ENCODE results near the gene DIRAS2. TPM values are rescaled to one million over a fixed set of nuclear protein-coding genes. Genes with fewer than 3 reads are reported as not detected.

DIRAS2 gene
- total RNA-seq, 4 donors from 2014 or later = 0.35 to 2.2 (median 1.1) TPM; not detected in 1

DNA sequence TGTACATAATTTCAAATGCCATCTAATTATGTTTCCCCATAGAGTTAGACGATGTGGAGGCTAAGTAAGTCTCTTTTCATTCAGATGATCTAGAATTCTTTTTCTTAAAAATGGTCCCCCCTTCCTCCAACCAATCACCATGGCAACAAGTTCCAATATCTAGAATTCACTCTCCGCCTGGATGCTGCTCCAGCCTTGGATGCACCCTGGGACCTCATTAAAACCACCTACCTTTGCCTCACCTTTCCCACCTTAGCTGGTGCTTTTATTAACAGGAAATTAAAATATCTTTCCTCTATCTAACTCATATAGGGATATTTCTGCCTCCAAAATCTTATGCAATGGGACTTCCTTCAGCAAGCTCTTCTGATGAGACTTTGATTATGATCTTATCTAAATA is 49.0 kb downstream of the DIRAS2 start:
- H3K4me3 ChIP-seq = no peak overlapping the region
- H3K27me3 ChIP-seq = no peaks in the 10 kb centered on the region
- TF ChIP-seq POLR2A (IDR thresholded peaks at IDR 0.05) (no peak), CTCF (IDR thresholded peaks at IDR 0.05) (no peak)
- H3K36me3 ChIP-seq = no peaks in the 10 kb centered on the region
- no peak overlapping the region for H3K27ac ChIP-seq
- no peaks in the 10 kb centered on the region for H3K9me3 ChIP-seq
- H3K4me1 ChIP-seq = no peaks in the 10 kb centered on the region
- no peak for DNase-seq

- no peaks in the 10 kb centered on the region for H3K27me3 ChIP-seq
- H3K27ac ChIP-seq = no peak overlapping the region
- H3K36me3 ChIP-seq = no peaks in the 10 kb centered on the region
- DNase-seq = no peak
- TF ChIP-seq CTCF (IDR thresholded peaks at IDR 0.05) = no peak
- TF ChIP-seq POLR2A (IDR thresholded peaks at IDR 0.05) = no peak
- H3K4me3 ChIP-seq = no peak overlapping the region
- no peaks in the 10 kb centered on the region for H3K9me3 ChIP-seq
- no peaks in the 10 kb centered on the region for H3K4me1 ChIP-seq
Observed at GRCh38 chr9:90580576-90580975, 62.0 kb downstream of the DIRAS2 start.

GRCh38 chr9:90579181-90579580 is 63.4 kb downstream of the DIRAS2 start:
- H3K36me3 ChIP-seq = no peaks in the 10 kb centered on the region
- no peaks in the 10 kb centered on the region for H3K27me3 ChIP-seq
- TF ChIP-seq POLR2A (IDR thresholded peaks at IDR 0.05) (no peak), CTCF (IDR thresholded peaks at IDR 0.05) (no peak)
- no peaks in the 10 kb centered on the region for H3K4me1 ChIP-seq
- H3K27ac ChIP-seq = no peak overlapping the region
- H3K9me3 ChIP-seq = no peaks in the 10 kb centered on the region
- H3K4me3 ChIP-seq = no peak overlapping the region
- no peak for DNase-seq

DNA sequence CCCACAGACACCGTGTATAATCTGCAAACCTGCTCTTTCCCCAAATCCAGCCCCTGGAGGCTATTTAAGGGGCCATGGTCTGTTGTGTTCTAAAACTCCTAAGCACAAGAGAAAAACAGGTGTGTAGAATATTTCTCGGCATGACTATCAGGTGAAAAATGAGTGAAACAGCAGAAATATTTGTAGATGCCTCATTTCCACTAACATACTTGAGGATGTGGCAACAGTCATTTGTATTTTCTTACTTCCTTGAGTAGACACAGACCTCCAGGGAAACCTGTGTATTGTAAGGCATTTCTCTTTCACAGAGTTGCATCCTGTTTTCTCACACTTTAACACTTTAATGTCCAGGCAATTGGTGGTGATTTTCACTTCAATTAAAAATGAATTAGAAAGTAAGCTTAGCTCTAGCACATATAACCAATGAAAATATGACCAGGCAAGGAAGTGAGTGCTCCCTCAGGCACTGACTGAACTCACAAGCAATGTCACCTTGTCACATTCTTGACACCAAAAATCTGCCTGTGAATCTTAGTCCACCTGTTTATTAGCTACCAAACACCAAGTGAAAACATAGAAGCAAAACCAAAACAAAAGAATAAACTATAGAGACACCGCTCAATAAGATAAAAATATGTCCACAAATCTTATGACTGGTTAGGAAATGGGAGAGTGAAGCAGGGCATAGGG is 64.4 kb downstream of the DIRAS2 start:
- TF ChIP-seq CTCF (IDR thresholded peaks at IDR 0.05) = no peak
- TF ChIP-seq POLR2A (IDR thresholded peaks at IDR 0.05) = no peak
- Histone ChIP-seq H3K36me3 (no peaks in the 10 kb centered on the region), H3K27me3 (no peaks in the 10 kb centered on the region), H3K4me3 (no peak overlapping the region), H3K9me3 (no peaks in the 10 kb centered on the region), H3K4me1 (no peaks in the 10 kb centered on the region), H3K27ac (no peak overlapping the region)
- no peak for DNase-seq

DNA sequence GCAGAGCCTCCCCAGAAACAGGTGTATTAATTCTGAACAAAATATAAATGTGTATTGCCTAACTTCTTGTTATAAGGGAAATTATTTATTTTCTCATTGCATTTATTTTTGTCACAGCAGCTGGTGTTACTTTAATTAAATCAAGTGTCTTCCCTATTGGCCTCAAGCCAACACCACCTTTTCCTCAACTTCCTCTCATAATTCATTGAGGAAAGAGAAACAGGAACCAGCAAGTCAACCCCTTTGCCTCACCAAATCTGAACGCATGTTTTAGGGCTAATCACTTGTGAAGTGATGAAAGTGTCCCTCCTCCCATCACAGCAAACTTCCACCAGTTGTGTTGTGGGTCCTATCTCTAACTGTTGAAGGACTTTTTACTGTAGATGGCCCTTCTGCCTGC is 73.1 kb downstream of the DIRAS2 start:
- H3K4me1 ChIP-seq = no peaks in the 10 kb centered on the region
- no peak for DNase-seq
- TF ChIP-seq POLR2A (IDR thresholded peaks at IDR 0.05) (no peak), CTCF (IDR thresholded peaks at IDR 0.05) (no peak)
- H3K36me3 ChIP-seq = no peaks in the 10 kb centered on the region
- H3K9me3 ChIP-seq = no peaks in the 10 kb centered on the region
- H3K4me3 ChIP-seq = no peak overlapping the region
- no peaks in the 10 kb centered on the region for H3K27me3 ChIP-seq
- no peak overlapping the region for H3K27ac ChIP-seq

- TF ChIP-seq POLR2A (IDR thresholded peaks at IDR 0.05) (no peak), CTCF (IDR thresholded peaks at IDR 0.05) (no peak)
Observed at GRCh38 chr9:90568667-90569066, 74.0 kb downstream of the DIRAS2 start.

More at GRCh38 chr9:90568667-90569066, 74.0 kb downstream of the DIRAS2 start:
- Histone ChIP-seq H3K27ac (no peak overlapping the region), H3K4me3 (no peak overlapping the region), H3K9me3 (no peaks in the 10 kb centered on the region), H3K27me3 (no peaks in the 10 kb centered on the region), H3K4me1 (no peaks in the 10 kb centered on the region), H3K36me3 (no peaks in the 10 kb centered on the region)
- no peak for DNase-seq

All from Peyer's patch (tissue), 4 donors.